Endothelial cell of umbilical vein (primary cell): ENCODE measurements around the gene SVOP.

Source experiments
- CTCF ChIP-seq, 2 donors: IDR thresholded peaks; 1 replicate in 1 of 2; 2 replicates in 1 of 2; pipeline ENCODE4 v1.5.1; 2011; ENCODE audit warnings: low read length in 2 of 2, mild to moderate bottlenecking in 2 of 2, moderate library complexity in 2 of 2, control low read depth in 1 of 2, inconsistent platforms in 1 of 2, low read depth in 1 of 2; ENCODE audit not compliant: insufficient read depth in 1 of 2; ENCODE audit errors: extremely low read depth in 1 of 2
- EZH2 ChIP-seq: IDR thresholded peaks from 2 replicates; pipeline ENCODE4 v1.6.1; 2012; ENCODE audit warnings: borderline replicate concordance, low read depth, mild to moderate bottlenecking, moderate library complexity, low read length, inconsistent platforms; ENCODE audit not compliant: severe bottlenecking
- FOS ChIP-seq: IDR thresholded peaks from 2 replicates; pipeline ENCODE4 v1.6.1; 2011; ENCODE audit warnings: mild to moderate bottlenecking, low read length, moderate library complexity, borderline replicate concordance; ENCODE audit not compliant: insufficient read depth
- GATA2 ChIP-seq: IDR thresholded peaks from 2 replicates; pipeline ENCODE4 v1.7.0; 2011; ENCODE audit warnings: low read depth, mild to moderate bottlenecking, moderate library complexity, mixed read lengths, low read length; ENCODE audit not compliant: insufficient read length, insufficient read depth
- MAX ChIP-seq: IDR thresholded peaks from 2 replicates; pipeline ENCODE4 v1.6.1; 2011; ENCODE audit not compliant: insufficient read depth, insufficient read length
- MYC ChIP-seq: IDR thresholded peaks from one replicate; pipeline ENCODE4 v1.6.1; 2011; ENCODE audit warnings: mild to moderate bottlenecking, low read depth, low read length
- POLR2A ChIP-seq: IDR thresholded peaks from 2 replicates; pipeline ENCODE4 v1.6.1; 2012; ENCODE audit warnings: low read depth, mild to moderate bottlenecking, control low read depth, low read length
- POLR2AphosphoS5 ChIP-seq: IDR thresholded peaks from 2 replicates; pipeline ENCODE4 v1.6.1; 2012; ENCODE audit warnings: low read depth, mild to moderate bottlenecking, control low read depth, low read length, moderate library complexity; ENCODE audit not compliant: insufficient read depth

- no peak for TF ChIP-seq FOS
- TF ChIP-seq CTCF (IDR thresholded peaks at IDR 0.05; ENCODE audit: extremely low read depth in 1 of 2, insufficient read depth in 1 of 2, low read depth in 1 of 2, low read length in 2 of 2), result no peak
- TF ChIP-seq EZH2, result no peak
- no peak for TF ChIP-seq POLR2AphosphoS5
- no peak for TF ChIP-seq POLR2A
- no peak for TF ChIP-seq MAX
- TF ChIP-seq GATA2, result no peak
- no peak for TF ChIP-seq MYC
Observed at GRCh38 chr12:108918960-108919642, 101.8 kb downstream of the SVOP start.
